ENCODE measurements around the gene MFSD6L.

- TF ChIP-seq CTCF (conservative IDR thresholded peaks at IDR 0.05 in 1 of 2, IDR thresholded peaks at IDR 0.05 in 1 of 2; ENCODE audit: extremely low read depth in 1 of 2, insufficient read depth in 1 of 2, low read depth in 1 of 2, low read length in 2 of 2) = no peak
- no peak for TF ChIP-seq EZH2 (IDR thresholded peaks at IDR 0.05; ENCODE audit: borderline replicate concordance, low read length)
These were observed 7.3 kb downstream of the MFSD6L start for GRCh38 chr17:8791910-8792270.
